Islet of Langerhans (tissue), 1 donor: Measurements from ENCODE around the gene DPP6.
"Not testable (repeated sequence)": the region's sequence is repeated elsewhere in the genome, so short reads cannot be mapped to it uniquely, and the experiment has no call there.

Source experiments
- FAIRE-seq: peaks from one replicate; lab custom pipeline; 2011; peaks lifted over from hg19 to GRCh38; lab: Jason Lieb, UNC

Gene DPP6

DNA sequence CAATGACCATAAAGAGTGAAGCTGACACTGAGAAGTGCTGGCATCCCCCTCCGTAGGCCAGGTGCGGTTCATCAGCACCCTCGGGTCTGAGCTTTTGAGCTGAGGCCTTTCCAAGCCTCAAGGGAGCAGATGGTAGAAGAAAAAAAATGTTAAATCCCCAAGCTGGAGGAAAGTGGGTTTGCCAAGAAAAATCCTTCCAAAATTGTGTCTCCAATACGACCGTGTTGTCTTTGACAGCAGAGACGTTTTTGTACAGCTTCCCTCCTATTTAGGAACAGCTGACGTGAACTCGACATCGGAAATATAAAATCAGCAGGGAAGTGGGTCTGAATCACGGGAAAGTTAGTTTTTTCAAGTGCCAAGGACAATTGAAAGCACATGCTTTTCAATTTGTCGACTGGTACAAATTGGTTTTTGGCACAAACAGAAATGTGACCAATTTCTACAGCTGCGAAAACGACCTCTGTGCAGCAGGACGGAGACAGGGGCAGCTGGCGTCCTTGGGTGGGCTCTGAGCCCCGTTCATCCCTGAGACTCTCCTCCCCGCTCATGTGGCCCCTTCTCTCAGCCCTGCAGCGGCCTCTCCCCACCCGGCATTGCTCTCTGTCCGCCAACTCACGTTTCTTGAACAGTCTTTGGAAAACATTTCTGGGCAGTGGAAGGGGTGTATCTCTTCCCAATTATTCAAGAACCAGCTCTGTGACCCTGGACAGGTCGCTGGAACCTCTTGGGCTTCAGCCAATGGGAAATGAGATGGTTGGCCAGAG lies 860.9 kb downstream of the DPP6 start:
- FAIRE-seq, result no peak

GRCh38 chr7:154913638-154914307 lies 861.6 kb downstream of the DPP6 start:
- no peak for FAIRE-seq

- FAIRE-seq, result no peak
Measured at GRCh38 chr7:154914308-154914995, 862.3 kb downstream of the DPP6 start.

GRCh38 chr7:154914996-154915380 lies 862.8 kb downstream of the DPP6 start:
- FAIRE-seq, result no peak

- FAIRE-seq, result no peak
Measured at GRCh38 chr7:154915600-154915999, 863.4 kb downstream of the DPP6 start.

DNA sequence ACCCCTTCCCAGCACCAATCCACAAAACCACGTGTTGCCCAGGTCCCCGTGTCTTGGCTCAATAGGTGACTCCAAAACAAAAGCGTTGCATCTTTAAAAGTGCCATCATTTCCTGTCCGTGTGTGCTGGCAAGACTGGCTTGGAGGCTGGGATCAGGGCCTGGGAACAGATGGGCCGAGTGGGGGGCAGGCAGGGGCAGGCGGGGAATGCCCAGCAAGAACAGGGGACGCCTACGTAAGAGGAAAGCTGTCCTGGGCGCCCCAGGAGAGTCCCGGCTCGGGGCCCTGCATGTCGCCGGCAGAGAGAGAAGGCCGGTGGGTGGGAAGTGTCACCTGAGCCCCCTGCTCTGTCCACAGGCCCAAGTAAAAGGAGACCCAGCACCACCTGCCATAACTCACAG lies 864.2 kb downstream of the DPP6 start:
- FAIRE-seq, result no peak

- no peak for FAIRE-seq
Measured at GRCh38 chr7:154916856-154917807, 864.9 kb downstream of the DPP6 start.

- no peak for FAIRE-seq
Measured at GRCh38 chr7:154917808-154918160, 865.6 kb downstream of the DPP6 start.

- FAIRE-seq, result no peak
Measured at GRCh38 chr7:154918266-154918665, 866.1 kb downstream of the DPP6 start.

GRCh38 chr7:154918741-154919140 lies 866.5 kb downstream of the DPP6 start:
- no peak for FAIRE-seq

GRCh38 chr7:154919344-154920225 lies 867.4 kb downstream of the DPP6 start:
- FAIRE-seq, result no peak

- not testable (repeated sequence) for FAIRE-seq
Measured at GRCh38 chr7:154922472-154922871, 870.3 kb downstream of the DPP6 start.

GRCh38 chr7:154927624-154928125 lies 875.5 kb downstream of the DPP6 start:
- FAIRE-seq, result peak; percentile 90

DNA sequence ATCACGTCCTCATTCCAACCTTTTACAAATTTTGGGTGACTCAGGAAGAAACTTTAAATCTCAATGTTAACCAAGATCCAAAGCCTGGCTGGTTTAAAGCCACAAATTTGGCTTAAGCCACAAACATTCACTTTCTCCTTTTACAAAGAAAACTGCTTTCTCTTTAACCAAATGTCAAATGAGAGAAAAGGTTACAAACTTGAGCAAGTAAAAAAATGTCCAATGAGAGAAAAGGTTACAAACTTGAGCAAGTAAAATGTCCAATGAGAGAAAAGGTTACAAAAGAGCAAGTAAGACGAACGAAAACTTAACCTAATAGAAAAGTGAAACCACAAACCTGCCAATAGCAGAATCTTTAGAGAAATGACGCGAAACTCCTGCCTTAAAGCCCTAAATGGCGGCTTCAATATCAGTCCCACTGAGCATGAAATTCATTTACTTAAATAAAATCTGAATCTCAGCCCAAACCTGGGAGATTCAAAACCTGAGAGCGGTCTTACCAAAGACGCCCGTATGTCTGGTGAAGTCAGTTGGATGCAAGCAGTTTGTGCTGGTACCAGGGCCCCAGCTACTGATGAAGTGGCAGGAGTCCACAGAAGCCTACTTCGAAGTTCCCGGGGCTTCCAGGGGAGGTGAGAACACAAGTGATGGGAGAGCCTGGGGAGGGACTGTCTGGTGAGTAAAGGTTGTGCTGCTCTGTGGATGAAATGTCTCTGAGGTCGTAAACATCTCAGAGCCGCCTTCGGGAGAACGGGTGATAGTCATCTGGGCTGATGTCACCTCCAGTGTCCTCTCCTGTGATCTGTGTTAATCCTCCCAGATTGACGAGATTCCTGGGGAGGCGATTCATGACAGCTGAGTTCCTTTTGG lies 876.2 kb downstream of the DPP6 start:
- peak; percentile 100 for FAIRE-seq

DNA sequence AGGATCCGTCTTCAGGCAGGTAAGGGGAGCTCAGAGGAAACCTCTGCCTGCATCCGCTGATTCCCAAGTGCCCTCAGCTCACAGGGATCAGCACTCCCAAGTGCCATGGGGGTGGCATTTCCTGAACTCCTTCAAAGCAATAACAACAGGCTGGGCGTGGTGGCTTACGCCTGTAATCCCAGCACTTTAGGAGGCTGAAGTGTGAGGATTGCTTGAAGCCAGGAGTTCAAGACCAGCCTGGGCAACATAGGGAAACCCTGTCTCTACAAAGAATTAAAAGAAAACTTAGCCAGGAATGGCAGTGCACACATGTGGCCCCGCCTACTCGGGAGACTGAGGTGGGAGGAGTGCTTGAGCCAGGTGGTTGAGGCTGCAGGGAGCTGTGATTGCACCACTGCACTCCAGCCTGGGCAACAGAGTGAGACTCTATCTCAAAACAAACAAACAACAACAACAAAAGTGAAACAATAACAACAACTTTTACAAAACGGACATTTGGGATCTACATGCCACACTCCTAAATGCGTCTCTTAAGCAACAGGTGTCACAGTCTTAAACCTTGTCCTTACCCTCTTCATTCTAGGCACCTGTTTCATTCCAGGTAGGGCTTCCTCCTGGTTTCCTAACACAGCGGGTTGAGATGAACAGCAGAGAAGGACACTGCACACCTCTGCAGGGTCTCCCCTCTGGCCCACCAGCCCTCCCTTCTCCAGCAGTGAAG lies 877.0 kb downstream of the DPP6 start:
- no peak for FAIRE-seq

GRCh38 chr7:154931906-154932305 lies 879.7 kb downstream of the DPP6 start:
- no peak for FAIRE-seq

DNA sequence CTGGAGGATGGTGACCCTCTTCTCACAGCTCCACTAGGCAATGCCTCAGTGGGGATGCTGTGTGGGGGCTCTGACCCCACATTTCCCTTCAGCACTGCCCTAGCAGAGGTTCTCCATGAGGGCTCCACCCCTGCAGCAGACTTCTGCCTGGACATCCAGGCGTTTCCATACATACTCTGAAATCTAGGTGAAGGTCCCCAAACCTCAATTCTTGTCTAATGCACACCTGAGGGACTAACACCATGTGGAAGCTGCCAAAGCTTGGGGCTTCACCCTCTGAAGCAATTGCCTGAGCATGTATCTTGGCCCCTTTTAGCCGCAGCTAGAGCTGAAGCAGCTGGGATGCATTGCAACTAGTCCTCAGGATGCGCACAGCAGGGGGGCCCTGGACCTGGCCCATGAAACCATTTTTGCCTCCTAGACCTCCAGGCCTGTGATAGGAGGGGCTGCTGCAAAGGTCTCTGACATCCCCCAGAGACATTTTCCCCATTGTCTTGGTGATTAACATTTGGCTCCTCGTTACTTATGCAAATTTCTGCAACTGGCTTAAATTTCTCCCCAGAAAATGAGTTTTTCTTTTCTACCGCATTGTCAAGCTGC lies 882.3 kb downstream of the DPP6 start:
- FAIRE-seq, result not testable (repeated sequence)

DNA sequence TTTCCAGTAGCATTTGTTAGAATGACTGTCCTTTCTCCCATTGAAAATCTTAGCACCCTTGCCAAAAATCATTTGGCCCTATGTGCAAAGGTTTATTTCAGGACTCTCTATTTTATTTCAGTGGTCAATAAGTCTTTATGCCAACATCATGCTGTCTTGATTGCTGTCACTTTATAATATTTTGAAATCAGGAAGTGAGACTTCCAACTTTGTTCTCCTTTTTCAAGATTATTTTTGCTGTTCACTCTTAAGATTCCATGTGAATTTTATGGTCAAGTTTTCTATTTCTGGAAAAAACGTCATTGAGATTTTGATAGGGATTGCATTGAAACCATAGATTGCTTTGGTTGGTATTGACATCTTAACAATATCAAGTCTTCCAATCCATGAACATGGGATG lies 885.6 kb downstream of the DPP6 start:
- FAIRE-seq, result no peak

- FAIRE-seq, result no peak
Measured at GRCh38 chr7:154942691-154943090, 890.5 kb downstream of the DPP6 start.
